GM23338 (cell line): ENCODE measurements around the gene CA7. TPM values are rescaled to one million over a fixed set of nuclear protein-coding genes. Genes with fewer than 3 reads are reported as not detected.

Experiments used
- ATAC-seq: fragments of 200-7000 bp; cut with Tn5 transposase; 3 replicates; pipeline ENCODE4 v1.9.1; 2020
- DNase-seq: peaks from one replicate; pipeline ENCODE4 v3.0.0-alpha.2; 2015; ENCODE audit warnings: low spot score
- H2AFZ ChIP-seq: fragments of 200-600 bp; sonication (generic); 2 replicates; pipeline ENCODE4 v1.8.0; 2016; ENCODE audit warnings: antibody characterized with exemption, mild to moderate bottlenecking, moderate library complexity
- H3F3A ChIP-seq: fragments of 200-600 bp; sonication (generic); replicated peaks from 2 replicates; pipeline ENCODE4 v1.8.0; 2017; ENCODE audit warnings: antibody characterized with exemption, mixed run types, low read depth
- H3K27ac ChIP-seq: fragments of 200-600 bp; sonication (generic); 2 replicates; pipeline ENCODE4 v1.6.1; 2016; ENCODE audit warnings: low read depth
- H3K27me3 ChIP-seq: fragments of 200-600 bp; sonication (generic); 2 replicates; pipeline ENCODE4 v1.8.0; 2016; ENCODE audit warnings: mild to moderate bottlenecking, mixed run types, moderate library complexity; ENCODE audit not compliant: insufficient read depth
- H3K36me3 ChIP-seq: fragments of 200-600 bp; sonication (generic); 2 replicates; pipeline ENCODE4 v1.8.0; 2016; ENCODE audit warnings: mild to moderate bottlenecking; ENCODE audit not compliant: insufficient read depth
- H3K4me1 ChIP-seq: fragments of 200-600 bp; sonication (generic); 2 replicates; pipeline ENCODE4 v1.8.0; 2016; ENCODE audit warnings: mild to moderate bottlenecking, moderate library complexity; ENCODE audit not compliant: insufficient read depth
- H3K4me2 ChIP-seq: fragments of 200-600 bp; sonication (generic); 2 replicates; pipeline ENCODE4 v1.7.1; 2017; ENCODE audit warnings: mixed run types
- H3K4me3 ChIP-seq: fragments of 200-600 bp; sonication (generic); 2 replicates; pipeline ENCODE4 v1.6.1; 2016; ENCODE audit warnings: mixed run types
- H3K79me2 ChIP-seq: fragments of 200-600 bp; sonication (generic); replicated peaks from 2 replicates; pipeline ENCODE4 v1.8.0; 2017; ENCODE audit warnings: mild to moderate bottlenecking; ENCODE audit not compliant: insufficient read depth
- H3K9me2 ChIP-seq: fragments of 200-600 bp; sonication (generic); 2 replicates; pipeline ENCODE4 v1.8.0; 2017; ENCODE audit not compliant: insufficient read depth
- H4K20me1 ChIP-seq: fragments of 200-600 bp; sonication (generic); replicated peaks from 2 replicates; pipeline ENCODE4 v1.8.0; 2017; ENCODE audit warnings: mild to moderate bottlenecking; ENCODE audit not compliant: insufficient read depth
- H3K27ac Mint-ChIP-seq: 2 replicates; pipeline ENCODE4 v1.8.0; 2020; ENCODE audit warnings: inconsistent platforms, mild to moderate bottlenecking, moderate library complexity, mixed read lengths
- H3K27me3 Mint-ChIP-seq: 3 replicates; pipeline ENCODE4 v1.8.0; 2022; ENCODE audit warnings: low read depth, mild to moderate bottlenecking, moderate library complexity, mixed read lengths, inconsistent platforms; ENCODE audit not compliant: insufficient read depth, poor library complexity
- H3K36me3 Mint-ChIP-seq: 3 replicates; pipeline ENCODE4 v1.8.0; 2021; ENCODE audit warnings: low read depth, mild to moderate bottlenecking, inconsistent platforms, moderate library complexity, mixed read lengths
- H3K4me1 Mint-ChIP-seq: 3 replicates; pipeline ENCODE4 v1.8.0; 2020; ENCODE audit warnings: mild to moderate bottlenecking, inconsistent platforms, mixed read lengths
- H3K4me3 Mint-ChIP-seq: 3 replicates; pipeline ENCODE4 v1.8.0; 2021; ENCODE audit warnings: moderate library complexity, mild to moderate bottlenecking, inconsistent platforms, mixed read lengths
- H3K9me3 Mint-ChIP-seq: 3 replicates; pipeline ENCODE4 v1.8.0; 2020; ENCODE audit warnings: moderate library complexity, mild to moderate bottlenecking, inconsistent platforms, mixed read lengths
- CREB1 ChIP-seq: fragments of 250-450 bp; sonication (Bioruptor Pico); IDR thresholded peaks from 2 replicates; pipeline ENCODE4 v1.5.0; 2020; ENCODE audit warnings: low read depth, mild to moderate bottlenecking, moderate library complexity
- CTCF ChIP-seq, 2 experiments: fragments of 200-600 bp in 1 of 2; sonication (generic) in 1 of 2; conservative IDR thresholded peaks; 2 replicates each; pipeline versions ENCODE4 v1.5.1 to v1.6.1; 2016 to 2017; ENCODE audit warnings: antibody characterized with exemption in 2 of 2, low read depth in 2 of 2, mild to moderate bottlenecking in 2 of 2, moderate library complexity in 1 of 2
- REST ChIP-seq: IDR thresholded peaks from one replicate; pipeline ENCODE4 v1.6.1; 2018; ENCODE audit warnings: antibody characterized with exemption; ENCODE audit not compliant: unreplicated experiment
- ZNF331 ChIP-seq: fragments of 250-450 bp; sonication (Bioruptor Pico); IDR thresholded peaks from 2 replicates; pipeline ENCODE4 v1.5.0; 2020; ENCODE audit warnings: low read depth, mild to moderate bottlenecking, moderate library complexity
- polyA plus RNA-seq: library from polyadenylated mRNA; unstranded; fragments of >200 nt; fragmentation: Nextera tagmentation; extraction: Ambion mirVana; gene quantifications from 2 replicates; pipeline ENCODE4 v1.2.1, GENCODE V29; 2016
- total RNA-seq: library from RNA; depleted of rRNA; stranded (reverse); fragments of >200 nt; shearing (Covaris generic); gene quantifications from 2 replicates; pipeline ENCODE4 v1.2.3, GENCODE V29; 2014
- TF ChIP-seq, protein P1 (sequence below): fragments of 250-450 bp; sonication (Bioruptor Pico); IDR thresholded peaks from 2 replicates; pipeline ENCODE4 v1.5.0; 2020; ENCODE audit warnings: mild to moderate bottlenecking, moderate library complexity

CA7 gene
- total and polyA plus RNA-seq, 2 experiments from 2014 or later: 2.1 to 2.8 TPM

- Histone ChIP-seq H3K36me3 (peaks cover 2% of the 10 kb centered on the region; the same call in 1 of the 2 replicates), H3K4me3 (no peak overlapping the region), H3F3A (0 out of 2 replicates have a peak, but pooled peaks cover 4% of the 10 kb centered on the region), H2AFZ (no peak overlapping the region), H3K27ac (no peak overlapping the region), H4K20me1 (peaks cover 2% of the 10 kb centered on the region; the same call in 1 of the 2 replicates), H3K4me1 (no peaks in the 10 kb centered on the region; the same call in 1 of the 2 replicates), H3K9me2 (no peaks in the 10 kb centered on the region), H3K4me2 (no peak overlapping the region), H3K79me2 (0 out of 2 replicates have a peak, but pooled peaks cover 10% of the 10 kb centered on the region), H3K27me3 (no peaks in the 10 kb centered on the region)
- Mint-ChIP-seq H3K4me3 (no peak overlapping the region), H3K27me3 (peaks cover 4% of the 10 kb centered on the region), H3K9me3 (no peaks in the 10 kb centered on the region; the same call in 2 of the 3 replicates), H3K4me1 (peaks cover 7% of the 10 kb centered on the region; the same call in 1 of the 3 replicates), H3K36me3 (peaks cover 29% of the 10 kb centered on the region), H3K27ac (no peak overlapping the region)
- ATAC-seq: no peak
- no peak for TF ChIP-seq ZNF331
- TF ChIP-seq REST: no peak
- DNase-seq: no peak
Observed at GRCh38 chr16:66890799-66891198, 46.6 kb downstream of the CA7 start.

DNA sequence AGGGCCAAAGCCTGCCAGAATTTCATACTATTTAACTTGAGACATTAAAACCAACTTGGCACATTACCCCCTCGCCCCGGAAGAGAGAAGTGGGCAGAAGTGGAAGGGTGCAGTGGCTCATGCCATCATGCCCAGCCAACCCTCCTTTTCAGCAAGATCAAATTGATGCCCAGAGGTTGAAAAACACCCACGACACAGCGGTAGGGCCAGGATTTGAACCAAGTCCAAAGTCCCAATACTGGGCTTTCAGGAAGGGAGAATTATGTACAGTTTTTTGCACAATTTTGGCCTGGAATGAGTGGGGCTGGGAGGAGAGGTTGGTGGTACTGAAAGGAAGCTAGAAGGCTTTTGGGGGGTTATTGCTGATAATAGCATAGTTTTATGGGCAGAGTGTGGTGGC, 47.1 kb downstream of the CA7 start:
- no peak overlapping the region for H3K4me3 Mint-ChIP-seq
- Histone ChIP-seq H3K4me2 (no peak overlapping the region), H3K27me3 (no peaks in the 10 kb centered on the region), H3K27ac (no peak overlapping the region), H3K79me2 (0 out of 2 replicates have a peak, but pooled peaks cover 10% of the 10 kb centered on the region), H3K4me3 (no peak overlapping the region), H3F3A (0 out of 2 replicates have a peak, but pooled peaks cover 4% of the 10 kb centered on the region), H3K9me2 (no peaks in the 10 kb centered on the region), H3K36me3 (no peaks in the 10 kb centered on the region), H2AFZ (no peak overlapping the region), H3K4me1 (no peaks in the 10 kb centered on the region; the same call in 1 of the 2 replicates), H4K20me1 (no peaks in the 10 kb centered on the region; the same call in 1 of the 2 replicates)
- DNase-seq (no peak), ATAC-seq (no peak)
- no peak overlapping the region for H3K27ac Mint-ChIP-seq
- H3K36me3 Mint-ChIP-seq: peaks cover 26% of the 10 kb centered on the region; the same call in 2 of the 3 replicates
- H3K4me1 Mint-ChIP-seq: peaks cover 7% of the 10 kb centered on the region; the same call in 1 of the 3 replicates
- no peaks in the 10 kb centered on the region; the same call in 2 of the 3 replicates for H3K9me3 Mint-ChIP-seq
- peaks cover 5% of the 10 kb centered on the region for H3K27me3 Mint-ChIP-seq
- TF ChIP-seq, protein P1, sequence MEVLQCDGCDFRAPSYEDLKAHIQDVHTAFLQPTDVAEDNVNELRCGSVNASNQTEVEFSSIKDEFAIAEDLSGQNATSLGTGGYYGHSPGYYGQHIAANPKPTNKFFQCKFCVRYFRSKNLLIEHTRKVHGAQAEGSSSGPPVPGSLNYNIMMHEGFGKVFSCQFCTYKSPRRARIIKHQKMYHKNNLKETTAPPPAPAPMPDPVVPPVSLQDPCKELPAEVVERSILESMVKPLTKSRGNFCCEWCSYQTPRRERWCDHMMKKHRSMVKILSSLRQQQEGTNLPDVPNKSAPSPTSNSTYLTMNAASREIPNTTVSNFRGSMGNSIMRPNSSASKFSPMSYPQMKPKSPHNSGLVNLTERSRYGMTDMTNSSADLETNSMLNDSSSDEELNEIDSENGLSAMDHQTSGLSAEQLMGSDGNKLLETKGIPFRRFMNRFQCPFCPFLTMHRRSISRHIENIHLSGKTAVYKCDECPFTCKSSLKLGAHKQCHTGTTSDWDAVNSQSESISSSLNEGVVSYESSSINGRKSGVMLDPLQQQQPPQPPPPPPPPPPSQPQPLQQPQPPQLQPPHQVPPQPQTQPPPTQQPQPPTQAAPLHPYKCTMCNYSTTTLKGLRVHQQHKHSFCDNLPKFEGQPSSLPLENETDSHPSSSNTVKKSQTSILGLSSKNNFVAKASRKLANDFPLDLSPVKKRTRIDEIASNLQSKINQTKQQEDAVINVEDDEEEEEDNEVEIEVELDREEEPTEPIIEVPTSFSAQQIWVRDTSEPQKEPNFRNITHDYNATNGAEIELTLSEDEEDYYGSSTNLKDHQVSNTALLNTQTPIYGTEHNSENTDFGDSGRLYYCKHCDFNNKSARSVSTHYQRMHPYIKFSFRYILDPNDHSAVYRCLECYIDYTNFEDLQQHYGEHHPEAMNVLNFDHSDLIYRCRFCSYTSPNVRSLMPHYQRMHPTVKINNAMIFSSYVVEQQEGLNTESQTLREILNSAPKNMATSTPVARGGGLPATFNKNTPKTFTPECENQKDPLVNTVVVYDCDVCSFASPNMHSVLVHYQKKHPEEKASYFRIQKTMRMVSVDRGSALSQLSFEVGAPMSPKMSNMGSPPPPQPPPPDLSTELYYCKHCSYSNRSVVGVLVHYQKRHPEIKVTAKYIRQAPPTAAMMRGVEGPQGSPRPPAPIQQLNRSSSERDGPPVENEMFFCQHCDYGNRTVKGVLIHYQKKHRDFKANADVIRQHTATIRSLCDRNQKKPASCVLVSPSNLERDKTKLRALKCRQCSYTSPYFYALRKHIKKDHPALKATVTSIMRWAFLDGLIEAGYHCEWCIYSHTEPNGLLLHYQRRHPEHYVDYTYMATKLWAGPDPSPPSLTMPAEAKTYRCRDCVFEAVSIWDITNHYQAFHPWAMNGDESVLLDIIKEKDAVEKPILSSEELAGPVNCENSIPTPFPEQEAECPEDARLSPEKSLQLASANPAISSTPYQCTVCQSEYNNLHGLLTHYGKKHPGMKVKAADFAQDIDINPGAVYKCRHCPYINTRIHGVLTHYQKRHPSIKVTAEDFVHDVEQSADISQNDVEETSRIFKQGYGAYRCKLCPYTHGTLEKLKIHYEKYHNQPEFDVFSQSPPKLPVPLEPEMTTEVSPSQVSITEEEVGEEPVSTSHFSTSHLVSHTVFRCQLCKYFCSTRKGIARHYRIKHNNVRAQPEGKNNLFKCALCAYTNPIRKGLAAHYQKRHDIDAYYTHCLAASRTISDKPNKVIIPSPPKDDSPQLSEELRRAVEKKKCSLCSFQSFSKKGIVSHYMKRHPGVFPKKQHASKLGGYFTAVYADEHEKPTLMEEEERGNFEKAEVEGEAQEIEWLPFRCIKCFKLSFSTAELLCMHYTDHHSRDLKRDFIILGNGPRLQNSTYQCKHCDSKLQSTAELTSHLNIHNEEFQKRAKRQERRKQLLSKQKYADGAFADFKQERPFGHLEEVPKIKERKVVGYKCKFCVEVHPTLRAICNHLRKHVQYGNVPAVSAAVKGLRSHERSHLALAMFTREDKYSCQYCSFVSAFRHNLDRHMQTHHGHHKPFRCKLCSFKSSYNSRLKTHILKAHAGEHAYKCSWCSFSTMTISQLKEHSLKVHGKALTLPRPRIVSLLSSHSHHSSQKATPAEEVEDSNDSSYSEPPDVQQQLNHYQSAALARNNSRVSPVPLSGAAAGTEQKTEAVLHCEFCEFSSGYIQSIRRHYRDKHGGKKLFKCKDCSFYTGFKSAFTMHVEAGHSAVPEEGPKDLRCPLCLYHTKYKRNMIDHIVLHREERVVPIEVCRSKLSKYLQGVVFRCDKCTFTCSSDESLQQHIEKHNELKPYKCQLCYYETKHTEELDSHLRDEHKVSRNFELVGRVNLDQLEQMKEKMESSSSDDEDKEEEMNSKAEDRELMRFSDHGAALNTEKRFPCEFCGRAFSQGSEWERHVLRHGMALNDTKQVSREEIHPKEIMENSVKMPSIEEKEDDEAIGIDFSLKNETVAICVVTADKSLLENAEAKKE (CRISPR knock-in tag): no peak
- TF ChIP-seq CTCF (conservative IDR thresholded peaks at IDR 0.05; ENCODE audit: low read depth in 2 of 2): no peak
- no peak for TF ChIP-seq REST
- no peak for TF ChIP-seq CREB1 (CRISPR knock-in tag)
